ENCODE results near the gene ALK.

The ALK gene

DNA sequence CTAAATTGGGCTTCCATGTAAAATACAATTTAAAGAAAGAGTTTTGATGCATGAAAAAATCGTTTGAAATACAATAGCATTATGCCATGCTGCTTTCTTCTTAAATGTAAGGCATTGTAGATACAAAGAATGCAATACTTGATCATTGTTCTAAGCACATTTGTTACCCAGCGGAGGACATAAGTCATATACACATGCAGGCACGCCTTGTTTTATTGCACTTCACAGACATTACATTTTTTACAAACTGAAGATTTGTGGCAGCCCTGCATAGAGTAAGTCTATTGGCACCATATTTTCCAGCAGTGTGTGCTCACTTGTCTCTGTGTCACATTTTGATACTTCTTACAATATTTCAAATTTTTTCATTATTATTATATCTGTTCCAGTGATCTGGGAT, 461.2 kb downstream of the ALK start:
- TF ChIP-seq EZH2 (optimal IDR thresholded peaks at IDR 0.05; ENCODE audit: low read depth, low read length) (no peak), EZH2phosphoT487 (IDR thresholded peaks at IDR 0.05; ENCODE audit: low read length) (no peak)
- TF ChIP-seq, protein P1, sequence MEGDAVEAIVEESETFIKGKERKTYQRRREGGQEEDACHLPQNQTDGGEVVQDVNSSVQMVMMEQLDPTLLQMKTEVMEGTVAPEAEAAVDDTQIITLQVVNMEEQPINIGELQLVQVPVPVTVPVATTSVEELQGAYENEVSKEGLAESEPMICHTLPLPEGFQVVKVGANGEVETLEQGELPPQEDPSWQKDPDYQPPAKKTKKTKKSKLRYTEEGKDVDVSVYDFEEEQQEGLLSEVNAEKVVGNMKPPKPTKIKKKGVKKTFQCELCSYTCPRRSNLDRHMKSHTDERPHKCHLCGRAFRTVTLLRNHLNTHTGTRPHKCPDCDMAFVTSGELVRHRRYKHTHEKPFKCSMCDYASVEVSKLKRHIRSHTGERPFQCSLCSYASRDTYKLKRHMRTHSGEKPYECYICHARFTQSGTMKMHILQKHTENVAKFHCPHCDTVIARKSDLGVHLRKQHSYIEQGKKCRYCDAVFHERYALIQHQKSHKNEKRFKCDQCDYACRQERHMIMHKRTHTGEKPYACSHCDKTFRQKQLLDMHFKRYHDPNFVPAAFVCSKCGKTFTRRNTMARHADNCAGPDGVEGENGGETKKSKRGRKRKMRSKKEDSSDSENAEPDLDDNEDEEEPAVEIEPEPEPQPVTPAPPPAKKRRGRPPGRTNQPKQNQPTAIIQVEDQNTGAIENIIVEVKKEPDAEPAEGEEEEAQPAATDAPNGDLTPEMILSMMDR (IDR thresholded peaks at IDR 0.05; ENCODE audit: low read length): no peak
- Histone ChIP-seq H3K9me2 (replicated peaks; ENCODE audit: insufficient read depth, low read length) (no peaks in the 10 kb centered on the region), H3K4me2 (ENCODE audit: low read depth, low read length) (no peak overlapping the region), H3K9ac (ENCODE audit: low read length) (no peak overlapping the region), H3K27me3 (replicated peaks; ENCODE audit: insufficient read depth, low read length) (no peaks in the 10 kb centered on the region), H3K27ac (ENCODE audit: low read length) (no peak overlapping the region), H2AFZ (ENCODE audit: low read length) (no peak overlapping the region), H3K79me2 (ENCODE audit: low read length) (no peaks in the 10 kb centered on the region), H3F3A (ENCODE audit: insufficient read depth, low read length) (no peaks in the 10 kb centered on the region), H3K36me3 (replicated peaks; ENCODE audit: insufficient read depth, low read length) (no peaks in the 10 kb centered on the region), H4K20me1 (ENCODE audit: insufficient read depth, low read length) (no peaks in the 10 kb centered on the region), H3K9me3 (replicated peaks; ENCODE audit: insufficient read depth, low read length) (no peaks in the 10 kb centered on the region), H3K4me3 (ENCODE audit: low read length) (no peak overlapping the region), H3K4me1 (ENCODE audit: low read length) (no peaks in the 10 kb centered on the region)
- no peak for DNase-seq

DNA sequence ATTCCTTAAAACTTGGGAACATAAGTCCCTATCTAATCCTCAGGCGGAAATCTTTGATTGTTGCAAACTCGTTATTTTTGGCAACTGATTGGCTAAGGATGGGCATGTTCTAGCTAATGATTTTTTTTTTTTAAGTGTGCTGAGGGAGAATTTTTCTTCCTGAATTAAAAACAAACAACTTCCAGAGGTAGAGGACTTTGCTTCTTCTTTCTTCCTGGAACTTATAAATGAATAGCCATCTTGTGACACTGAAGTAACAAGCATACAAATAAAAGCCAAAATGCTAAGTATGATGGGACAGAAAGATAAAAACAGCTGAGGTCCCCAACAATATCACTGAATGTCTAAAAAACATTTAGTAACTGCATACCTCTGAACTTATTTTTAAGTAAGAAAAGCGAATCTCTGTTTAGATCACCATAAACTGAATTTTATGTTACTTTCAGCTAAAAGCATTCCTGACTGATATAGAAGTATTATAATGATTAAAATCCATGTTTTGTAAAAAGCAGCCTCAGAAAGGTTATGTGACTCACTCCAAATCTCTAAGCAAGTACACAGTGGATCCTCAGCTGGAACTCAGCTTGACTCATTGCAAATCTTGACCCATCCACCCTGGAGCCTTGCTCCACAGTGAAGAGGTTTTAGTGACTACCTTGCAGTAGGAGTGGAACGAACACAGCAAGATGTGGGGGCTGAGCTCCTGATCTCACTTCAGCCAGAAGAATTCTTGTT, 461.8 kb downstream of the ALK start:
- Histone ChIP-seq H3K27ac (ENCODE audit: low read length) (no peak overlapping the region), H3K79me2 (ENCODE audit: low read length) (no peaks in the 10 kb centered on the region), H3K36me3 (replicated peaks; ENCODE audit: insufficient read depth, low read length) (no peaks in the 10 kb centered on the region), H3K9me3 (replicated peaks; ENCODE audit: insufficient read depth, low read length) (no peaks in the 10 kb centered on the region), H4K20me1 (ENCODE audit: insufficient read depth, low read length) (no peaks in the 10 kb centered on the region), H2AFZ (ENCODE audit: low read length) (no peak overlapping the region), H3K9ac (ENCODE audit: low read length) (no peak overlapping the region), H3K4me2 (ENCODE audit: low read depth, low read length) (no peak overlapping the region), H3K9me2 (replicated peaks; ENCODE audit: insufficient read depth, low read length) (no peaks in the 10 kb centered on the region), H3K4me1 (ENCODE audit: low read length) (no peaks in the 10 kb centered on the region), H3K27me3 (replicated peaks; ENCODE audit: insufficient read depth, low read length) (no peaks in the 10 kb centered on the region), H3K4me3 (ENCODE audit: low read length) (no peak overlapping the region), H3F3A (ENCODE audit: insufficient read depth, low read length) (no peaks in the 10 kb centered on the region)
- TF ChIP-seq EZH2phosphoT487 (IDR thresholded peaks at IDR 0.05; ENCODE audit: low read length) (no peak), EZH2 (optimal IDR thresholded peaks at IDR 0.05; ENCODE audit: low read depth, low read length) (no peak)
- TF ChIP-seq, protein P1 (IDR thresholded peaks at IDR 0.05; ENCODE audit: low read length): no peak
- no peak for DNase-seq

DNA sequence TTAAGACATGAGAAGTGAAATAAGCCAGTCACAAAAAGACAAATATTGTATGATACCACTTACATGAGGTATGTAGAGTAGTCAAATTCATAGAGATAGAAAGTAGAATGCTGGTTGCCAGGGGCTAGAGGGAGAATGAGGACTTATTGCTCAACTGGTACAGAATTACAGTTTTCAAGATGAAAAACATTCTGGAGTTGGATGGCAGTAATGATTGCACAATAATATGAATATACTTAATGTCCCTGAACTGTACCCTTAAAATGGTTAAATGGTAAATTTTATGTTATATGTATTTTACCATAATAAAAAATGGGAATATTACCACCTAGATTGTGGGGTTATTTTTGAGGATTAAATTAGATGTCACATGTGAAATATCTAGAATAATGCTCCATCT, 465.0 kb downstream of the ALK start:
- no peaks in the 10 kb centered on the region for H4K20me1 ChIP-seq (ENCODE audit: insufficient read depth, low read length)
- no peak overlapping the region for H2AFZ ChIP-seq (ENCODE audit: low read length)
- H3K4me3 ChIP-seq (ENCODE audit: low read length): no peak overlapping the region
- H3K36me3 ChIP-seq (replicated peaks; ENCODE audit: insufficient read depth, low read length): no peaks in the 10 kb centered on the region
- TF ChIP-seq EZH2phosphoT487 (IDR thresholded peaks at IDR 0.05; ENCODE audit: low read length) (no peak), EZH2 (optimal IDR thresholded peaks at IDR 0.05; ENCODE audit: low read depth, low read length) (no peak)
- TF ChIP-seq, protein P1 (IDR thresholded peaks at IDR 0.05; ENCODE audit: low read length): no peak
- H3K79me2 ChIP-seq (ENCODE audit: low read length): no peaks in the 10 kb centered on the region
- no peaks in the 10 kb centered on the region for H3K9me3 ChIP-seq (replicated peaks; ENCODE audit: insufficient read depth, low read length)
- DNase-seq: no peak
- no peaks in the 10 kb centered on the region for H3F3A ChIP-seq (ENCODE audit: insufficient read depth, low read length)
- H3K27me3 ChIP-seq (replicated peaks; ENCODE audit: insufficient read depth, low read length): no peaks in the 10 kb centered on the region
- no peaks in the 10 kb centered on the region for H3K9me2 ChIP-seq (replicated peaks; ENCODE audit: insufficient read depth, low read length)
- no peak overlapping the region for H3K4me2 ChIP-seq (ENCODE audit: low read depth, low read length)
- H3K27ac ChIP-seq (ENCODE audit: low read length): no peak overlapping the region
- no peak overlapping the region for H3K9ac ChIP-seq (ENCODE audit: low read length)
- H3K4me1 ChIP-seq (ENCODE audit: low read length): no peaks in the 10 kb centered on the region
